Activated CD4-positive, alpha-beta memory T cell treated with anti-CD3 and anti-CD28 coated beads for 36 hours (primary cell): ENCODE measurements around the gene ZNF296. TPM values are rescaled to one million over a fixed set of nuclear protein-coding genes. Genes with fewer than 3 reads are reported as not detected.

Experiments used
- CTCF ChIA-PET: fragments of 350-600 bp; sonication (Branson Sonifier 250); formaldehyde crosslinking; loops from one replicate; lab custom pipeline; 2021; ENCODE audit warnings: antibody characterized with exemption, inconsistent platforms; lab: Charles Lee
- POLR2A ChIA-PET: fragments of 350-600 bp; sonication (Branson Sonifier 250); formaldehyde crosslinking; loops from one replicate; lab custom pipeline; 2021; ENCODE audit warnings: antibody characterized with exemption; lab: Charles Lee
- DNase-seq: peaks from one replicate; pipeline ENCODE4 v3.0.0-alpha.2; 2020
- H3K27ac Mint-ChIP-seq: one replicate; pipeline ENCODE4 v1.8.0; 2021; ENCODE audit warnings: mixed read lengths
- H3K27me3 Mint-ChIP-seq: one replicate; pipeline ENCODE4 v1.8.0; 2021; ENCODE audit warnings: mixed read lengths
- H3K36me3 Mint-ChIP-seq: one replicate; pipeline ENCODE4 v1.8.0; 2021; ENCODE audit warnings: mixed read lengths
- H3K4me1 Mint-ChIP-seq: one replicate; pipeline ENCODE4 v1.8.0; 2021; ENCODE audit warnings: low read depth, mixed read lengths
- H3K4me3 Mint-ChIP-seq: one replicate; pipeline ENCODE4 v1.8.0; 2021; ENCODE audit warnings: mild to moderate bottlenecking, mixed read lengths
- H3K9me3 Mint-ChIP-seq: one replicate; pipeline ENCODE4 v1.8.0; 2021; ENCODE audit warnings: mixed read lengths
- intact Hi-C: fragments of 100-400 bp; cut with micrococcal nuclease; formaldehyde crosslinking; loops from one replicate; pipeline ENCODE4 v1.15.1; 2023
- total RNA-seq, 2 experiments: library from RNA; stranded (reverse); gene quantifications; one replicate each; pipeline ENCODE4 v1.2.3, GENCODE V29; 2021

Gene ZNF296
- total RNA-seq, 2 experiments from 2014 or later = 3.2 to 3.6 TPM

DNA sequence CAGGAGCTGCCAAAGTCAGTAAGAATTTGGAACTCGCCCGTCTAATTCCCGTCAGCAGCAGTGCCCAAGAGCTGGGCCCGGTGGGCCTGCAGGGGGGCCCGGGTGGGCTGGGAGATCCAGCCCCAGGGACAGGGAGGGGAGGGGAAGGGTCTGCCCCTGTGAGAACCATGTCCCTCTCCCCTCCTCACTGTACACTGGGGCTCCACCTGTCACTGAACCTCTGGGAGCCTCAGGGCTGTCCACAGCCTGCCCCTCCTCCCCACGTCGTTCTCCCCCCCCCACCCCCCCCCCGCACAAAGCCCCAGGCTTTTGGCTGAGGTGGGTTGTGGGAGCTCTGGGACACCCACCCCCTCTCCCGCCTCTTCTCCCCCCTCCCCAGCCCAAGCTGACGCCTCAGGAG is 8.2 kb downstream of the ZNF296 start:
- peaks cover 23% of the 10 kb centered on the region for H3K36me3 Mint-ChIP-seq
- no peak for DNase-seq

DNA sequence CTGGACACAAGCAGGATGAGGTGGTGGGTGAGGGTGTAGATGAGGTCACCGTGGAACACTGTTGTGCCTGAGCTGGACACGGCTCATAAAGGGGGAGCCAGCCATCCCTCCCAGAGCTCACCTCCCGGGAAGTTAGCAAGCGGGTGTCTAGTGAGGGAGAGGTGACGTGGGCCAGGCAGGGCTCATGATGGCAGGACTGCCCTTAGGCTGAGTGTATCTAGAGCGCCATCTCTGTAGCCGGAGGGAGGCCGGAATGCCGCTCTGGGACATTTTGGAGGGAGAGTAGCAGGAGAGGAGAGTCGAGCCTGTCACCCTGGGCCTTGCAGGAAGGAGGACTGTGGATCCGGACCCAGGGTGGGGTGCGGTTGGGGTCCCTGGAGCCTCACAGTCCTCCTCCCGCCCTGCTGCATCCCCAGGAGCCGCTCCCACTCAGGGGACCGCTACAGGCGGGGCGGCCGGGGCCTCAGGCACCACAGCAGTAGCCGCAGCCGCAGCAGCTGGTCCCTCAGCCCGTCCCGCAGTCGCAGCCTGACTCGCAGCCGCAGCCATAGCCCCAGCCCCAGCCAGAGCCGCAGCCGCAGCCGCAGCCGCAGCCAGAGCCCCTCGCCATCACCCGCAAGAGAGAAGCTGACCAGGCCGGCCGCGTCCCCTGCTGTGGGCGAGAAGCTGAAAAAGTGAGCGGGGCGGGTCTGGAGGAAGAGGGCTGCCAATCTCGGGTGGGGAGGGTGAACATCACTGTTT is 9.2 kb downstream of the ZNF296 start:
- H3K27me3 Mint-ChIP-seq = no peaks in the 10 kb centered on the region
- no peaks in the 10 kb centered on the region for H3K9me3 Mint-ChIP-seq
- peaks cover 25% of the 10 kb centered on the region for H3K36me3 Mint-ChIP-seq
- POLR2A ChIA-PET = interaction anchor here (0.6 kb wide), 1 partner anchor 738 kb away, joined by 4 read pairs; no protein-coding TSS in a partner anchor
- intact Hi-C loops = no loop called here
- no peak overlapping the region for H3K4me3 Mint-ChIP-seq
- CTCF ChIA-PET = interaction anchor here (2.4 kb wide), 1 partner anchor 7 kb away, joined by 8 read pairs; no protein-coding TSS in a partner anchor
- no peak for DNase-seq
- no peaks in the 10 kb centered on the region for H3K4me1 Mint-ChIP-seq
- H3K27ac Mint-ChIP-seq = no peak overlapping the region

More for the DNA sequence above, 8.2 kb downstream of the ZNF296 start:
- intact Hi-C loops = no loop called here
- CTCF ChIA-PET = interaction anchor here (0.7 to 2.4 kb wide), 2 partner anchors 8 to 79 kb away, joined by 4 to 8 read pairs; no protein-coding TSS in a partner anchor
- Mint-ChIP-seq H3K9me3 (no peaks in the 10 kb centered on the region), H3K27ac (no peak overlapping the region), H3K27me3 (no peaks in the 10 kb centered on the region), H3K4me1 (no peaks in the 10 kb centered on the region), H3K4me3 (no peak overlapping the region)
- POLR2A ChIA-PET = interaction anchor here (1.2 kb wide), 1 partner anchor 29 kb away, joined by 4 read pairs; the partner anchor contains the start of gene CLASRP

DNA sequence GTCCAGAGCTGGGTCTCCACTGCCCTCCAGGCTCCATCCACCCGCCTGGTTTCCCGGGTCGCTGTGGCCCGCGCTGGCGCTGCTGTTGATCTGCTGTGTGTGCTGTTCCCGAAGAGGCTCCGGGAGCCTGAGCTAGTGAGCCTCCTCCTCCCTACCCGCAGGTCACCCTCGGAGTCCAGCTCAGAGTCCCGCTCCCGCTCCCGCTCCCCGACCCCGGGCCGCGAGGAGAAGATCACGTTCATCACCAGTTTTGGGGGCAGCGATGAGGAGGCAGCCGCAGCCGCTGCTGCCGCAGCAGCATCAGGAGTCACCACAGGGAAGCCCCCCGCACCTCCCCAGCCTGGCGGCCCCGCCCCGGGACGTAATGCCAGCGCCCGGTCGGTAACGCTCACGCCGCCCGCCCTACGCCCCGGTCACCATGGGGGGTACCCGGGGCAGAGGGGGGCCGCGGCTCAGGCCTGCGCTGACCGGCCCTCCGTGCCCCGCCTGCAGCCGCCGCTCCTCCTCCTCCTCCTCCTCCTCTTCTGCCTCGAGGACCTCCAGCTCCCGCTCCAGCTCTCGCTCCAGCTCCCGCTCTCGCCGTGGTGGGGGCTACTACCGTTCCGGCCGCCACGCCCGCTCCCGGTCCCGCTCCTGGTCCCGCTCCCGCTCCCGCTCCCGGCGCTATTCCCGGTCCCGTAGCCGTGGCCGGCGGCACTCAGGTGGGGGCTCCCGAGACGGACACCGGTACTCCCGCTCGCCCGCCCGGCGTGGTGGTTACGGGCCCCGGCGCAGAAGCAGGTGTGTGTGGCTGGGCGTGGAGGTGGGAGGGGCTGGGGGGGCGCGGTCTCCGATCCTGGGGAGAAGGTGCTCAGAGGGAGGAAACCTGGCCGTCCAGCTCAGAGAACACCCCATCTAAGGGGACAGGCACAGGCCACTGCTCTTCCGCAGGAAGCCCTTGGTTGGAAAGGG is 12.2 kb downstream of the ZNF296 start:
- intact Hi-C loops = no loop called here
- no peak overlapping the region for H3K4me3 Mint-ChIP-seq
- POLR2A ChIA-PET = interaction anchor here (0.9 to 1.2 kb wide), 2 partner anchors 13 to 25 kb away, joined by 3 to 4 read pairs; partner anchors contain the start of gene CLASRP
- no peaks in the 10 kb centered on the region for H3K27me3 Mint-ChIP-seq
- no peaks in the 10 kb centered on the region for H3K4me1 Mint-ChIP-seq
- no peak overlapping the region for H3K27ac Mint-ChIP-seq
- H3K9me3 Mint-ChIP-seq = no peaks in the 10 kb centered on the region
- CTCF ChIA-PET = interaction anchor here (0.6 kb wide), 2 partner anchors 83 to 99 kb away, joined by 3 read pairs; no protein-coding TSS in a partner anchor
- DNase-seq = no peak
- H3K36me3 Mint-ChIP-seq = peaks cover 29% of the 10 kb centered on the region

DNA sequence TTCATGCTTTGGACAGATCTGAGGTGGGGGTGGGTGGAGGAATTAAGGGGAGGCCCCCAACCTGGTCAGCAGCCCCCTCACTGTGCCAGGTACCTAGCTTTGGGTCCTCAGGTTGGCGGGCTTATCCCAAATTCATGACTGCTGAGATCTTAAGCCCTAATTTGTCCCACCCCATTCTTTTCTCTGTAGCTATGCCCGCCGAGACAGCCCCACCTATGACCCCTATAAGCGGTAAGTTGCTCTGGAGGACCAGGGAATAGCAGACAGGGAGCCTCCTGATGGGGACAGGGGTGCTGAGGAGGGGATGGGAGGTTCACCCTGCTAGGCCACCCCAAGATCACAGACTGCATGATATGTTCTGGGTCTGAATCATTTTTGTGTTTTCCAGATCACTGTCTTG is 14.3 kb downstream of the ZNF296 start:
- no peaks in the 10 kb centered on the region for H3K27me3 Mint-ChIP-seq
- no peak overlapping the region for H3K27ac Mint-ChIP-seq
- H3K4me3 Mint-ChIP-seq = no peak overlapping the region
- POLR2A ChIA-PET = interaction anchor here (0.5 to 1.0 kb wide), 2 partner anchors 31 to 102 kb away, joined by 3 read pairs; partner anchors contain the start of gene PPP1R37
- no peaks in the 10 kb centered on the region for H3K9me3 Mint-ChIP-seq
- intact Hi-C loops = no loop called here
- no peak for DNase-seq
- CTCF ChIA-PET = interaction anchor here (0.8 kb wide), 1 partner anchor 73 kb away, joined by 3 read pairs; no protein-coding TSS in a partner anchor
- H3K4me1 Mint-ChIP-seq = no peaks in the 10 kb centered on the region
- peaks cover 38% of the 10 kb centered on the region for H3K36me3 Mint-ChIP-seq

DNA sequence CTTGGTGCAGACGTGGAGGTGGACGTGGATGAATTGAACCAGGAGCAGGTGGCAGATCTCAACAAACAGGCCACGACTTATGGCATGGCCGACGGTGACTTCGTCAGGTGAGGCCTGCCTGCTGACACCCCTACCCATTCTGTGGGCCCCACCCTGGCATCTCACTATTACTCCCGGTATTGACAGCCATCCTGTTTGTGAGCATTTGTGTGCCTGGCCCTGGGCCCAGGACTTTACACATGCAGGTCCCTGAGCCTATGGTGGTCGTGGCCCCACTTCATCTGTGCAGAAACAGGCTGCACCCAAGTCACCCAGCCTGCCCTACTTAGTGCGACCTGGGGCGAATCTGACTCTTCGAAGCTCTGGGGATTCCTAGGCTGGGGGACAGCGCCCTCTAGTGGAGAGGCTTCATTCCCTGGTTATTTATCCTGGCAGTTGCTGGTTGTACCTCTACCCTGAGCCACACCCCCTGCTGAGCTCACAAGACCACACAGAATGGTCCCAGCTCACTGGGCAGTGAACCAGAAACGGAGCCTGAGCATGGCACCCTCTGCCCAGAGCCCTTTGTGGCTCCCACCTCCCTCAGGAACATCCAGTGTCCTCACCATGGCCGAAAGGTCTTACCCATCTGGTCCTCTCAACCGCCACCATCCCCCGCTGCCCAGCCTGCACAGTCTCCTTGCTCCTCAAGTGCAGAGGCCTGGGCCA is 16.9 kb downstream of the ZNF296 start:
- H3K27me3 Mint-ChIP-seq = no peaks in the 10 kb centered on the region
- H3K4me1 Mint-ChIP-seq = no peaks in the 10 kb centered on the region
- peak; percentile 87 for DNase-seq
- peaks cover 38% of the 10 kb centered on the region for H3K36me3 Mint-ChIP-seq
- intact Hi-C loops = loop anchor here (1.0 kb wide), 2 partner anchors 42 to 70 kb away; no protein-coding TSS in a partner anchor
- POLR2A ChIA-PET = interaction anchor here (0.5 to 1.5 kb wide), 2 partner anchors 19 to 160 kb away, joined by 3 to 4 read pairs; partner anchors contain the start of gene GEMIN7
- H3K9me3 Mint-ChIP-seq = no peaks in the 10 kb centered on the region
- CTCF ChIA-PET = interaction anchor here (0.5 to 2.5 kb wide), 36 partner anchors 9 to 1644 kb away, joined by 3 to 48 read pairs (median 4); partner anchors contain the start of genes APOE, CLASRP, GEMIN7 and RELB
- no peak overlapping the region for H3K4me3 Mint-ChIP-seq
- no peak overlapping the region for H3K27ac Mint-ChIP-seq

DNA sequence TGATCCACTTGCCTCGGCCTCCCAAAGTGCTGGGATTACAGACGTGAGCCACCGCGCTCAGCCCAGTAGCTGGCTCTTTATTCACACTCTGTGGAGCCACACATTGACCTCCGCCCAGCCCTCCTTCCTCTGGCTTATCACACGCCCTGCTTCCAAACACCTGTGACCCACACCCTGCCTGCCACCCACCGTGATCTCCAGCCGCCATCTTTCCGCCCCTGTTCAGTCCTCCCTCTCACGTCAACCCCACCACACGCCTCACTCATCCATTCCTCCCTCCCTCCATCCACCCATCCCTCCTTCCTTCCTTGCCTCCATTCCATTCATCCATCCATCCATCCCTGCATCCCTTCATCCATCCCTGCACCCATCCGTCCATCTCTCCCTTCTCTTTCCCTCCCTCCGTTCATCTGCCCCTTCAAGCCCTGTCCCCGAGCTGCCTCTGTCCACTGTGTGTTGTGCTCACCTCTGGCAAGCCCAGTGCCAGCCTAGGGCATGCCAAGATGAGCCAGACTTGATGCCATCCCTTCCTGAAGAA is 17.6 kb downstream of the ZNF296 start:
- ChIA-PET POLR2A (interaction anchor here (1.5 kb wide), 1 partner anchor 20 kb away, joined by 3 read pairs; the partner anchor contains the start of gene GEMIN7), CTCF (interaction anchor here (0.5 to 2.5 kb wide), 19 partner anchors 10 to 314 kb away, joined by 3 to 48 read pairs (median 5); partner anchors contain the start of genes APOE, CLASRP and RELB)
- intact Hi-C loops = loop anchor here (1.0 kb wide), 2 partner anchors 41 to 69 kb away; no protein-coding TSS in a partner anchor
- no peak overlapping the region for H3K27ac Mint-ChIP-seq
- DNase-seq = no peak
- H3K36me3 Mint-ChIP-seq = peaks cover 41% of the 10 kb centered on the region
- no peak overlapping the region for H3K4me3 Mint-ChIP-seq
- H3K9me3 Mint-ChIP-seq = no peaks in the 10 kb centered on the region
- H3K27me3 Mint-ChIP-seq = no peaks in the 10 kb centered on the region
- no peaks in the 10 kb centered on the region for H3K4me1 Mint-ChIP-seq

DNA sequence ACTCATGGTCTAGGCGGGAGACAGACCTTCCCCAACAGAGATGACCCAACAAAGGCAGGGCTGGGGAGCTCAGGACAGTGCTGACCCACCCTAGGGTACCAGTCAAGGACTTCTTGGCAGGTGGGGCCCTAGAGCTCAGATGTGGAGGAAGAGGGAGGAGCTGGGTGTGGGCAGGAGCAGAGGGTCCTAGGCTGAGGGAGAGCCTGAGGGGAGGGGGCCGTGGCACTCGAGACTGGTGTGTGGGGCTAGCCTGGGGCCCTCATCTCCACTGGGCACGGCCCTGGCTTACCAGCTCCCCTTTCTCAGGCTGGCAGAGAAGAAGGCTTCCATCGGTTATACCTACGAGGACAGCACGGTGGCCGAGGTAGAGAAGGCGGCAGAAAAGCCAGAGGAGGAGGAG is 18.8 kb downstream of the ZNF296 start:
- intact Hi-C loops = no loop called here
- H3K4me3 Mint-ChIP-seq = no peak overlapping the region
- CTCF ChIA-PET = interaction anchor here (0.6 to 1.6 kb wide), 5 partner anchors 16 to 259 kb away, joined by 3 to 5 read pairs (median 3); no protein-coding TSS in a partner anchor
- no peaks in the 10 kb centered on the region for H3K27me3 Mint-ChIP-seq
- POLR2A ChIA-PET = no interaction called here
- H3K4me1 Mint-ChIP-seq = no peaks in the 10 kb centered on the region
- DNase-seq = no peak
- H3K36me3 Mint-ChIP-seq = peaks cover 41% of the 10 kb centered on the region
- no peaks in the 10 kb centered on the region for H3K9me3 Mint-ChIP-seq
- H3K27ac Mint-ChIP-seq = no peak overlapping the region

DNA sequence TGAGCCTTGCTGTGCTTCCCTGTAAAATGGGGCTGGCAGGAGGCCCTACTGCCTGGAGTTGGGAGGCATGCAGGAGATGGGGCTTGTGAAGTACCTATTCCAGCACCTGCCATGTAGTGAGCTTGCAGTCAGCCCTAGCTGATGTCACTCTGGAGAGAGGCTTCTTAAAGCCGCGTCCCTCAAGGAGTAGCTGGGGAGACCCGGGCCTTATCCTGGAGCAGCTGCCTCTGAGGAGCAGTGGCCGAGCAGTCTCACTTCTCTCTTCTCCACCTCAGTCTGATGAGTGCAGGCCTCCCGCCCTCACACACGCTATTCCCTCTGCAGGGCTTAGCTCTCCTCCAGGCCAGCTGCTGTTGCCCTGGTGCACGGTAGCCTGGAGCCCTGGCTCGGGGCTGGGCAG is 19.4 kb downstream of the ZNF296 start:
- Mint-ChIP-seq H3K9me3 (no peaks in the 10 kb centered on the region), H3K4me1 (no peaks in the 10 kb centered on the region), H3K27ac (no peak overlapping the region), H3K27me3 (no peaks in the 10 kb centered on the region), H3K36me3 (peaks cover 44% of the 10 kb centered on the region), H3K4me3 (no peak overlapping the region)
- intact Hi-C loops = no loop called here
- no peak for DNase-seq
- ChIA-PET POLR2A (no interaction called here), CTCF (interaction anchor here (0.9 to 1.6 kb wide), 4 partner anchors 16 to 76 kb away, joined by 3 to 5 read pairs (median 4); no protein-coding TSS in a partner anchor)

DNA sequence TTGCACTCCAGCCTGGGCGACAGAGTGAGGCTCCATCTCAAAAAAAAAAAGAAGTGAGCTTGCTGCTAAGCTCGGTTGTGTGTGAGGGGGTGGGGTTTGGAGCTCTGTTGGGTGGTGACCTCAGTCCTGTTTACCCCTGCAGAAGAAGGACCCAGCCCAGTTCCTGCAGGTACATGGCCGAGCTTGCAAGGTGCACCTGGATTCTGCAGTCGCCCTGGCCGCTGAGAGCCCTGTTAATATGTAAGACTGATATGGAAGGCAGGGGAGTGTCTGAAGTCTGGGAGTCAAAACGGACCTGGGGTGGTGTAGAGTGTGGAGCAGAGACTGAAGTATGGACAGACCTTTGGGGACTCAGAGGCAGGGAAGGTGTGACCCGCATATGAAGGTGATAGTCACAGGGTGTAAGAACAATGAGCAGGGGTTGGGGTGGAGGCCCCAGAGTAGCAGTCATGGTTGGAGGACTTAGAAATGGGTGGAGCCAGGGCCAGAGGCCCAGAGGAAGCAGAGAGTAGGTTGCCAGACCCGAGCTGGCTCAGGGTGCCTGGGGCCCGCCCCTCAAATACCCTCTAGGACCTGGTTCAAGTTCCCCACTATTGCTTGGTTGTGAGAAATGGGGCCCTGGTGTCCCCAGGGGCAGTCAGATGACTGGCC is 24.2 kb downstream of the ZNF296 start:
- DNase-seq = no peak
- POLR2A ChIA-PET = no interaction called here
- Mint-ChIP-seq H3K9me3 (no peaks in the 10 kb centered on the region), H3K36me3 (peaks cover 16% of the 10 kb centered on the region), H3K4me1 (peaks cover 12% of the 10 kb centered on the region), H3K27ac (no peak overlapping the region), H3K27me3 (no peaks in the 10 kb centered on the region), H3K4me3 (no peak overlapping the region)
- intact Hi-C loops = no loop called here
- CTCF ChIA-PET = no interaction called here

DNA sequence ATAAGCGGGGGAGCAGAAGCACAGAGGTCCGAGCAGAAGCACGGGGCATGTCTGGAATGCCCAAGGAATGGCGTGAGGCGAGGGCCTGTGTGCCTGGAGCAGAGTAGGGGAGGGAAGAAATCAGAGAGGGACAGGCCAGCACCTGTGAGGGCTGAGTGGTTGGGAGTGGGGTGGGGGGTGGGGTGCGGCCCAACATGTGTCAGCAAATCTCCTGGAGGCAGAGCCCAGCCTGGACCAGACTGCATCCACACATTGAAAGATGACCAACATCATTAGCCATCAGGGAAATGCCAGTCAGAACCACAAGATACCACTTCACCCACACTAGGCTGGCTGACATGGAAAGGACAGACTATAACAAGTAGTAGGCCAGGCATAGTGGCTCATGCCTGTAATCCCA is 26.2 kb downstream of the ZNF296 start:
- no peaks in the 10 kb centered on the region for H3K27me3 Mint-ChIP-seq
- CTCF ChIA-PET = no interaction called here
- peaks cover 30% of the 10 kb centered on the region for H3K4me1 Mint-ChIP-seq
- POLR2A ChIA-PET = no interaction called here
- H3K27ac Mint-ChIP-seq = no peak overlapping the region
- intact Hi-C loops = no loop called here
- no peaks in the 10 kb centered on the region for H3K9me3 Mint-ChIP-seq
- no peak overlapping the region for H3K4me3 Mint-ChIP-seq
- peaks cover 16% of the 10 kb centered on the region for H3K36me3 Mint-ChIP-seq
- DNase-seq = no peak
